ENCODE results near the gene SEC16B. TPM values are rescaled to one million over a fixed set of nuclear protein-coding genes. Genes with fewer than 3 reads are reported as not detected.

Gene SEC16B
- polyA plus RNA-seq, 6 donors from 2014 or later, result not detected

GRCh38 chr1:177966199-177966598 lies 3.7 kb downstream of the SEC16B start:
- Mint-ChIP-seq H3K9me3 (peaks cover 0 to 4% (median 0%) of the 10 kb centered on the region in 7 donors), H3K36me3 (no peaks in the 10 kb centered on the region), H3K27me3 (peaks cover 4 to 5% (median 4%) of the 10 kb centered on the region in 3 donors), H3K4me1 (no peaks in the 10 kb centered on the region), H3K27ac (no peak overlapping the region), H3K4me3 (no peak overlapping the region)
- ATAC-seq (ENCODE audit: low read depth in 2 of 2) (no peak), DNase-seq (no peak)

- no peaks in the 10 kb centered on the region for H3K4me1 Mint-ChIP-seq
- no peaks in the 10 kb centered on the region for H3K36me3 Mint-ChIP-seq
- no peak for ATAC-seq (ENCODE audit: low read depth in 2 of 2)
- DNase-seq, result no peak
- peaks cover 4 to 8% (median 4%) of the 10 kb centered on the region in 3 donors for H3K27me3 Mint-ChIP-seq
- H3K27ac Mint-ChIP-seq, result no peak overlapping the region
- peaks cover 0 to 4% (median 0%) of the 10 kb centered on the region in 7 donors for H3K9me3 Mint-ChIP-seq
- no peak overlapping the region for H3K4me3 Mint-ChIP-seq
Measured at GRCh38 chr1:177965293-177965692, 4.6 kb downstream of the SEC16B start.

GRCh38 chr1:177964336-177964735 lies 5.5 kb downstream of the SEC16B start:
- Mint-ChIP-seq H3K4me1 (no peaks in the 10 kb centered on the region), H3K27me3 (peaks cover 0 to 12% (median 11%) of the 10 kb centered on the region in 3 donors), H3K9me3 (peaks cover 0 to 4% (median 0%) of the 10 kb centered on the region in 7 donors), H3K27ac (no peak overlapping the region), H3K4me3 (no peak overlapping the region), H3K36me3 (no peaks in the 10 kb centered on the region)
- ATAC-seq (ENCODE audit: low read depth in 2 of 2) (no peak), DNase-seq (no peak)

- DNase-seq (no peak), ATAC-seq (ENCODE audit: low read depth in 2 of 2) (no peak)
- Mint-ChIP-seq H3K36me3 (no peaks in the 10 kb centered on the region), H3K4me3 (no peak overlapping the region), H3K27me3 (peaks cover 0 to 9% (median 7%) of the 10 kb centered on the region in 3 donors), H3K4me1 (no peaks in the 10 kb centered on the region), H3K9me3 (no peaks in the 10 kb centered on the region), H3K27ac (no peak overlapping the region)
Measured at GRCh38 chr1:177960939-177961622, 8.8 kb downstream of the SEC16B start.

GRCh38 chr1:177959811-177960515 lies 9.9 kb downstream of the SEC16B start:
- no peak overlapping the region for H3K4me3 Mint-ChIP-seq
- H3K36me3 Mint-ChIP-seq, result no peaks in the 10 kb centered on the region
- H3K27ac Mint-ChIP-seq, result no peak overlapping the region
- peaks cover 0 to 9% (median 7%) of the 10 kb centered on the region in 3 donors for H3K27me3 Mint-ChIP-seq
- no peak for ATAC-seq (ENCODE audit: low read depth in 2 of 2)
- DNase-seq, result no peak
- H3K4me1 Mint-ChIP-seq, result no peaks in the 10 kb centered on the region
- H3K9me3 Mint-ChIP-seq, result no peaks in the 10 kb centered on the region

GRCh38 chr1:177958092-177958491 lies 11.8 kb downstream of the SEC16B start:
- Mint-ChIP-seq H3K27me3 (peaks cover 0 to 14% (median 9%) of the 10 kb centered on the region in 3 donors), H3K4me1 (no peaks in the 10 kb centered on the region), H3K9me3 (no peaks in the 10 kb centered on the region), H3K4me3 (no peak overlapping the region), H3K27ac (no peak overlapping the region), H3K36me3 (no peaks in the 10 kb centered on the region)
- no peak for DNase-seq
- ATAC-seq (ENCODE audit: low read depth in 2 of 2), result no peak

- Mint-ChIP-seq H3K36me3 (no peaks in the 10 kb centered on the region), H3K9me3 (peaks cover 0 to 2% (median 0%) of the 10 kb centered on the region in 7 donors), H3K4me3 (no peak overlapping the region), H3K27me3 (peaks cover 0 to 12% (median 0%) of the 10 kb centered on the region in 3 donors), H3K4me1 (no peaks in the 10 kb centered on the region), H3K27ac (no peak overlapping the region)
- ATAC-seq (ENCODE audit: low read depth in 2 of 2) (no peak), DNase-seq (no peak)
Measured at GRCh38 chr1:177954076-177954475, 15.8 kb downstream of the SEC16B start.

- H3K36me3 Mint-ChIP-seq, result no peaks in the 10 kb centered on the region
- H3K4me3 Mint-ChIP-seq, result no peak overlapping the region
- DNase-seq (no peak), ATAC-seq (ENCODE audit: low read depth in 2 of 2) (no peak)
- peak overlapping the region in 2 of 6 donors; percentile 27 to 54 for H3K27ac Mint-ChIP-seq
- H3K27me3 Mint-ChIP-seq, result peaks cover 0 to 12% (median 0%) of the 10 kb centered on the region in 3 donors
- H3K4me1 Mint-ChIP-seq, result no peaks in the 10 kb centered on the region
- H3K9me3 Mint-ChIP-seq, result peaks cover 0 to 2% (median 0%) of the 10 kb centered on the region in 7 donors
Measured at GRCh38 chr1:177953549-177953948, 16.3 kb downstream of the SEC16B start.

- Mint-ChIP-seq H3K27me3 (peaks cover 0 to 12% (median 0%) of the 10 kb centered on the region in 3 donors), H3K27ac (no peak overlapping the region), H3K4me1 (no peaks in the 10 kb centered on the region), H3K4me3 (no peak overlapping the region), H3K9me3 (peaks cover 0 to 2% (median 0%) of the 10 kb centered on the region in 7 donors), H3K36me3 (no peaks in the 10 kb centered on the region)
- ATAC-seq (ENCODE audit: low read depth in 2 of 2) (no peak), DNase-seq (no peak)
Measured at GRCh38 chr1:177952691-177953090, 17.2 kb downstream of the SEC16B start.

GRCh38 chr1:177952249-177952648 lies 17.6 kb downstream of the SEC16B start:
- DNase-seq, result no peak
- H3K27me3 Mint-ChIP-seq, result peaks cover 0 to 12% (median 0%) of the 10 kb centered on the region in 3 donors
- H3K9me3 Mint-ChIP-seq, result peaks cover 0 to 2% (median 0%) of the 10 kb centered on the region in 7 donors
- ATAC-seq (ENCODE audit: low read depth in 2 of 2), result no peak
- H3K27ac Mint-ChIP-seq, result peak overlapping the region in 1 of 6 donors; percentile 4
- H3K4me3 Mint-ChIP-seq, result no peak overlapping the region
- no peaks in the 10 kb centered on the region for H3K4me1 Mint-ChIP-seq
- no peaks in the 10 kb centered on the region for H3K36me3 Mint-ChIP-seq

- DNase-seq (no peak), ATAC-seq (ENCODE audit: low read depth in 2 of 2) (no peak)
- peaks cover 0 to 2% (median 0%) of the 10 kb centered on the region in 7 donors for H3K9me3 Mint-ChIP-seq
Measured at GRCh38 chr1:177950506-177950905, 19.4 kb downstream of the SEC16B start.

GRCh38 chr1:177948336-177948972 lies 21.4 kb downstream of the SEC16B start:
- ATAC-seq (ENCODE audit: low read depth in 2 of 2) (no peak), DNase-seq (no peak)
- Mint-ChIP-seq H3K4me1 (no peaks in the 10 kb centered on the region), H3K27me3 (peaks cover 0 to 14% (median 5%) of the 10 kb centered on the region in 3 donors), H3K27ac (no peak overlapping the region), H3K9me3 (peaks cover 0 to 2% (median 0%) of the 10 kb centered on the region in 7 donors), H3K36me3 (no peaks in the 10 kb centered on the region), H3K4me3 (no peak overlapping the region)

More at GRCh38 chr1:177950506-177950905, 19.4 kb downstream of the SEC16B start:
- no peak overlapping the region for H3K27ac Mint-ChIP-seq
- no peaks in the 10 kb centered on the region for H3K36me3 Mint-ChIP-seq
- H3K27me3 Mint-ChIP-seq, result peaks cover 0 to 12% (median 0%) of the 10 kb centered on the region in 3 donors
- H3K4me3 Mint-ChIP-seq, result no peak overlapping the region
- H3K4me1 Mint-ChIP-seq, result no peaks in the 10 kb centered on the region

- ATAC-seq (ENCODE audit: low read depth in 2 of 2) (no peak), DNase-seq (no peak)
- Mint-ChIP-seq H3K9me3 (peaks cover 0 to 2% (median 0%) of the 10 kb centered on the region in 7 donors), H3K4me3 (no peak overlapping the region), H3K27ac (no peak overlapping the region), H3K4me1 (no peaks in the 10 kb centered on the region), H3K27me3 (peaks cover 0 to 12% (median 8%) of the 10 kb centered on the region in 3 donors), H3K36me3 (no peaks in the 10 kb centered on the region)
Measured at GRCh38 chr1:177947623-177948022, 22.2 kb downstream of the SEC16B start.

Data from naive B cell (primary cell).